CD4-positive, alpha-beta T cell treated with Interleukin-12 subunit alpha and Interleukin-12 subunit beta, for 1 hour (primary cell): ENCODE measurements around the gene PIP4K2C.
"Not testable (repeated sequence)": the region's sequence is repeated elsewhere in the genome, so short reads cannot be mapped to it uniquely, and the experiment has no call there.

Experiments used
- DNase-seq: peaks from one replicate; pipeline ENCODE4 v3.0.0-alpha.2; 2020

PIP4K2C gene

GRCh38 chr12:57641699-57642442 lies 50.9 kb downstream of the PIP4K2C start:
- no peak for DNase-seq

GRCh38 chr12:57645990-57646658 lies 55.1 kb downstream of the PIP4K2C start:
- not testable (repeated sequence) for DNase-seq

- DNase-seq = not testable (repeated sequence)
Measured at GRCh38 chr12:57646659-57647049, 55.7 kb downstream of the PIP4K2C start.
